Measurements from ENCODE around the gene TGFBR2.

Gene TGFBR2

DNA sequence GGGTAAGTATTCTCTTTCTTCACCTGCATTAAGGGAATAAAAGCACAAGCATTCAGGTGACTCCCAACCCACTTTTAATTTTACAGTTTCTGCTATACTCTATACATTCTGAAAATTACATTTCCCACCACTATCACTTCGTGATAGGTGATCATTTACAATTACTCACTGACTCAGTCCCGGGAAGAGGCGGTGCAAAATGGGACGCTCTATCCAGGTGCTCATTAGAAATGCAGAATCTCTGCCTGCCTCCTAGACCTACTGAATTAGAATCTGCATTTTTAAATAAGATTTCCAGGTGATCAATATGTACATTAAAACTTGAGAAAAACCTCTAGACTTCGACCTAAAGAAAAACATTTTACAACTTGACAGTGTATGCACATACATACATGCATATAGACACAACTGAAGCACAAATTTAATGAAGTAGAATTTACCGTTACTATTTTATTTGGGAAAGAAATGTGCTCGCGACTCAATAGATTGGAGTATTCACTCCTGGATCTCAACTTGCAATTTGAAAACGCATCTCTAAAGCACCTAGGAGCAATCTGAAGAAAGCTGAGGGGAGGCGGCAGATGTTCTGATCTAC, 598 bp upstream of the TGFBR2 start:
- Histone ChIP-seq H3K4me3 (replicated peaks; ENCODE audit: insufficient read depth, low read length) (peak overlapping the region; percentile 72), H3K27ac (replicated peaks) (peak overlapping the region; percentile 97), H3K27me3 (ENCODE audit: insufficient read depth, poor library complexity, severe bottlenecking) (no peaks in the 10 kb centered on the region)
- TF ChIP-seq, protein P1, sequence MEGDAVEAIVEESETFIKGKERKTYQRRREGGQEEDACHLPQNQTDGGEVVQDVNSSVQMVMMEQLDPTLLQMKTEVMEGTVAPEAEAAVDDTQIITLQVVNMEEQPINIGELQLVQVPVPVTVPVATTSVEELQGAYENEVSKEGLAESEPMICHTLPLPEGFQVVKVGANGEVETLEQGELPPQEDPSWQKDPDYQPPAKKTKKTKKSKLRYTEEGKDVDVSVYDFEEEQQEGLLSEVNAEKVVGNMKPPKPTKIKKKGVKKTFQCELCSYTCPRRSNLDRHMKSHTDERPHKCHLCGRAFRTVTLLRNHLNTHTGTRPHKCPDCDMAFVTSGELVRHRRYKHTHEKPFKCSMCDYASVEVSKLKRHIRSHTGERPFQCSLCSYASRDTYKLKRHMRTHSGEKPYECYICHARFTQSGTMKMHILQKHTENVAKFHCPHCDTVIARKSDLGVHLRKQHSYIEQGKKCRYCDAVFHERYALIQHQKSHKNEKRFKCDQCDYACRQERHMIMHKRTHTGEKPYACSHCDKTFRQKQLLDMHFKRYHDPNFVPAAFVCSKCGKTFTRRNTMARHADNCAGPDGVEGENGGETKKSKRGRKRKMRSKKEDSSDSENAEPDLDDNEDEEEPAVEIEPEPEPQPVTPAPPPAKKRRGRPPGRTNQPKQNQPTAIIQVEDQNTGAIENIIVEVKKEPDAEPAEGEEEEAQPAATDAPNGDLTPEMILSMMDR (IDR thresholded peaks at IDR 0.05; ENCODE audit: insufficient read depth, low read length): no peak
- no peak for TF ChIP-seq SPI1 (IDR thresholded peaks at IDR 0.05; ENCODE audit: borderline replicate concordance, low read depth)
- no peak for TF ChIP-seq GABPA (IDR thresholded peaks at IDR 0.05; ENCODE audit: low read depth)
- TF ChIP-seq, protein P2, sequence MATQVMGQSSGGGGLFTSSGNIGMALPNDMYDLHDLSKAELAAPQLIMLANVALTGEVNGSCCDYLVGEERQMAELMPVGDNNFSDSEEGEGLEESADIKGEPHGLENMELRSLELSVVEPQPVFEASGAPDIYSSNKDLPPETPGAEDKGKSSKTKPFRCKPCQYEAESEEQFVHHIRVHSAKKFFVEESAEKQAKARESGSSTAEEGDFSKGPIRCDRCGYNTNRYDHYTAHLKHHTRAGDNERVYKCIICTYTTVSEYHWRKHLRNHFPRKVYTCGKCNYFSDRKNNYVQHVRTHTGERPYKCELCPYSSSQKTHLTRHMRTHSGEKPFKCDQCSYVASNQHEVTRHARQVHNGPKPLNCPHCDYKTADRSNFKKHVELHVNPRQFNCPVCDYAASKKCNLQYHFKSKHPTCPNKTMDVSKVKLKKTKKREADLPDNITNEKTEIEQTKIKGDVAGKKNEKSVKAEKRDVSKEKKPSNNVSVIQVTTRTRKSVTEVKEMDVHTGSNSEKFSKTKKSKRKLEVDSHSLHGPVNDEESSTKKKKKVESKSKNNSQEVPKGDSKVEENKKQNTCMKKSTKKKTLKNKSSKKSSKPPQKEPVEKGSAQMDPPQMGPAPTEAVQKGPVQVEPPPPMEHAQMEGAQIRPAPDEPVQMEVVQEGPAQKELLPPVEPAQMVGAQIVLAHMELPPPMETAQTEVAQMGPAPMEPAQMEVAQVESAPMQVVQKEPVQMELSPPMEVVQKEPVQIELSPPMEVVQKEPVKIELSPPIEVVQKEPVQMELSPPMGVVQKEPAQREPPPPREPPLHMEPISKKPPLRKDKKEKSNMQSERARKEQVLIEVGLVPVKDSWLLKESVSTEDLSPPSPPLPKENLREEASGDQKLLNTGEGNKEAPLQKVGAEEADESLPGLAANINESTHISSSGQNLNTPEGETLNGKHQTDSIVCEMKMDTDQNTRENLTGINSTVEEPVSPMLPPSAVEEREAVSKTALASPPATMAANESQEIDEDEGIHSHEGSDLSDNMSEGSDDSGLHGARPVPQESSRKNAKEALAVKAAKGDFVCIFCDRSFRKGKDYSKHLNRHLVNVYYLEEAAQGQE (IDR thresholded peaks at IDR 0.05; ENCODE audit: insufficient replicate concordance, low read depth): no peak
- no peak for TF ChIP-seq POLR2AphosphoS5 (IDR thresholded peaks at IDR 0.05; ENCODE audit: low read depth)
- no peak for DNase-seq (ENCODE audit: low read depth in 1 of 2, low spot score in 1 of 2)

DNA sequence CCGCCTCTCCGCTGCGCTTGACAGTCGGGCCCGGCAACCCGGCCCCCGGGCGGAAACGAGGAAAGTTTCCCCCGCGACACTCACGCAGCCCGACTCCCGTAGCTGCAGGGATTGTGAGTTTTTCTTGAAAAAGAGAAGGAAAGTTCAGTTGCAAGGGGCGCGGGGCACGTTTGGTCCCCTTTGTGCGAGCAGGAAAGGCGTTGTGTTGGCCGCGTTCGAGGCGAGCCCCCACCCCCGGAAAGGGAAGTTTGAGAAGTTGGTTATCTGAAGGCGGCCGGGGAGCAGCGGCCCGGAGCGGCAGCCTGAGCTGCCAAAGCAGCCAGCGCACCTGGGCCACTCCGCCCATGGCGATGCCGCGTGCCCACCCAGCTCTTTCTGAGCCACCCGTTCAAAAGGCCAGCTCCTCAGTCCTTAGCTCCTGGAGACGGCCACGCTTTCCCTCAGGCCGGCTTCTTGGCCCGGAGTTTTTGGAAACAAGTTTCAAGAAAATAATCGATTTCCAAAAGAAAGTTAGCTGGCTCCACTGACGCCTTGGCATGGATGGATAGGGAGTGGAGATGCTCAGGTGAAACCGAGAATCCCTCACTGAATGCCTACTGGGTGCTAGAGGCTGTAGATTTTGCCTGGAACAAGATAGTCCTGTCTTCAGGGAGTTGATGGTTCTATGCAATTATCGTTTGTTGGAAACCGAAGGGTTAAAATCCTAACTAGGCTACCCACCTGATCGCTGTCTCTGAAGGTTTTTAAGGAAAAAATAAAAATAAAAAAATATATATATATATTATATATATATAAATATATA, 832 bp downstream of the TGFBR2 start:
- Histone ChIP-seq H3K4me3 (replicated peaks; ENCODE audit: insufficient read depth, low read length) (peak overlapping the region; percentile 72), H3K27me3 (ENCODE audit: insufficient read depth, poor library complexity, severe bottlenecking) (no peaks in the 10 kb centered on the region), H3K27ac (replicated peaks) (peak overlapping the region; percentile 97)
- peak; percentile 51 to 83 for DNase-seq (ENCODE audit: low read depth in 1 of 2, low spot score in 1 of 2)
- TF ChIP-seq POLR2AphosphoS5 (IDR thresholded peaks at IDR 0.05; ENCODE audit: low read depth): peak; percentile 49; the same call in 1 of the 2 replicates
- TF ChIP-seq, protein P2 (IDR thresholded peaks at IDR 0.05; ENCODE audit: insufficient replicate concordance, low read depth): no peak

DNA sequence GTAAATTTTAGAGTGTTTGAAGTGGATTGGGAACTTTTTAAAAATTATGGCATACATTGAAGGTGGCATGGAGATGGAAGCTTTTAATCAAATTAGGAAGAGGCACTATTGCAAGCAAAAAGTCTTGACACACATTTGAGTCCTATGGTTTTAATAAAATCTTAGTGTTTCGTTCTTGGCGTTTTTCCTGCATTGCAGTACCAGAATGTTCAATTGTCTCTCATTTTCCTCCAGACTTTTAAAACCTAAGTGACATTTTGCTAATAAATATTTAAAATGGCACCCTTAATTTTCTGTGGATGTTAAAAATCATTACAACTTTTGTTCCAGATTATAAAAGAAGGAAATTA, 2.2 kb downstream of the TGFBR2 start:
- no peak for DNase-seq (ENCODE audit: low read depth in 1 of 2, low spot score in 1 of 2)
- peak overlapping the region; percentile 10; the same call in 1 of the 2 replicates for H3K27ac ChIP-seq (replicated peaks)
- TF ChIP-seq SPI1 (IDR thresholded peaks at IDR 0.05; ENCODE audit: borderline replicate concordance, low read depth): no peak
- TF ChIP-seq, protein P2 (IDR thresholded peaks at IDR 0.05; ENCODE audit: insufficient replicate concordance, low read depth): no peak
- TF ChIP-seq POLR2AphosphoS5 (IDR thresholded peaks at IDR 0.05; ENCODE audit: low read depth): no peak
- TF ChIP-seq GABPA (IDR thresholded peaks at IDR 0.05; ENCODE audit: low read depth): no peak
- TF ChIP-seq, protein P1 (IDR thresholded peaks at IDR 0.05; ENCODE audit: insufficient read depth, low read length): no peak
- H3K4me3 ChIP-seq (replicated peaks; ENCODE audit: insufficient read depth, low read length): peak overlapping the region; percentile 42
- H3K27me3 ChIP-seq (ENCODE audit: insufficient read depth, poor library complexity, severe bottlenecking): no peaks in the 10 kb centered on the region

All from HL-60 (cell line).